ENCODE measurements around the gene AREL1.

Gene AREL1

DNA sequence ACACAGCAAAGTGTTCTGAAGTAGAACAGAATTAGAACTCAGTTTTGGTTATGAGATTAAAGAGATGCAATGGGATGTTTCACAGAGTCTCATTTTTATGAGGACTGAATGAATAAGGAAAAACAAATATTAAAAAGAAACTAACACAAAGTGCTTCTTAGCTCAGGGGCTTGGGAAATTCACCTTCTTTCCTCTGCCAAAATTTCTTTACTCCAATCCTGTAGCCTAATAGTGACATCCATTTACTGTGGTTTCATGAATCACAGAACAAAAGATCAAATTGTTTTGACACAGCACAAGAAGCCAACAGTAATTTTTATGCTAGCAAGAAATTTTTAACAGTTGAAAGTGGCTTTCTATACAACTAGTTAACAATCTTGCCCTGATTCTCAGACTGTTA lies 37.7 kb downstream of the AREL1 start:
- Histone ChIP-seq H3K36me3 (replicated peaks) (peaks cover 41% of the 10 kb centered on the region), H3K4me3 (ENCODE audit: low read depth, low read length) (no peak overlapping the region), H3K27ac (no peak overlapping the region), H3K27me3 (replicated peaks) (no peaks in the 10 kb centered on the region)
- TF ChIP-seq, protein P1, sequence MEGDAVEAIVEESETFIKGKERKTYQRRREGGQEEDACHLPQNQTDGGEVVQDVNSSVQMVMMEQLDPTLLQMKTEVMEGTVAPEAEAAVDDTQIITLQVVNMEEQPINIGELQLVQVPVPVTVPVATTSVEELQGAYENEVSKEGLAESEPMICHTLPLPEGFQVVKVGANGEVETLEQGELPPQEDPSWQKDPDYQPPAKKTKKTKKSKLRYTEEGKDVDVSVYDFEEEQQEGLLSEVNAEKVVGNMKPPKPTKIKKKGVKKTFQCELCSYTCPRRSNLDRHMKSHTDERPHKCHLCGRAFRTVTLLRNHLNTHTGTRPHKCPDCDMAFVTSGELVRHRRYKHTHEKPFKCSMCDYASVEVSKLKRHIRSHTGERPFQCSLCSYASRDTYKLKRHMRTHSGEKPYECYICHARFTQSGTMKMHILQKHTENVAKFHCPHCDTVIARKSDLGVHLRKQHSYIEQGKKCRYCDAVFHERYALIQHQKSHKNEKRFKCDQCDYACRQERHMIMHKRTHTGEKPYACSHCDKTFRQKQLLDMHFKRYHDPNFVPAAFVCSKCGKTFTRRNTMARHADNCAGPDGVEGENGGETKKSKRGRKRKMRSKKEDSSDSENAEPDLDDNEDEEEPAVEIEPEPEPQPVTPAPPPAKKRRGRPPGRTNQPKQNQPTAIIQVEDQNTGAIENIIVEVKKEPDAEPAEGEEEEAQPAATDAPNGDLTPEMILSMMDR (IDR thresholded peaks at IDR 0.05; ENCODE audit: low read depth, low read length, missing control alignments), result no peak
- no peak for DNase-seq
- in situ Hi-C loops (cut with HindIII; ENCODE audit: low pct_ligation_motif_present, low sequenced_read_pairs), result no loop called here

DNA sequence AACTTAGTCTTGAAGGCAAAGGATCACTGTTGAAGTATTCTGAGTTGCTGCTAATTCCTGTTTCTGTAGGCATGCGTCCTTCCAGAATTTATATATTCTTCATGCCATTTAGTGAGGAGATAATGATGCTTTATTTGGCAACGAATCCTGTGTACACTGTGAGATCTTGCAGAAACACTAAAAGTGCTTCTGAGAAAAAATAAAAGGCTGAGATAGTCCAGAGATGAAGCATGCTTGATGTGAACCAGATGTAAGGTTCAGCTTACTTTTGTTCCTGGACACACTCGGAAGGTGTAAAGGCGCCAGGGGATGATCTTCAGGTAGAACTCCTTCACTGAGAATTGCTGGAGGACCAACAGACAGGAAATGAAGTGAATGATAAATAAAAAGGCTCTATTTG lies 39.1 kb downstream of the AREL1 start:
- DNase-seq, result no peak
- Histone ChIP-seq H3K27ac (no peak overlapping the region), H3K4me3 (ENCODE audit: low read depth, low read length) (no peak overlapping the region), H3K36me3 (replicated peaks) (peaks cover 54% of the 10 kb centered on the region), H3K27me3 (replicated peaks) (no peaks in the 10 kb centered on the region)
- in situ Hi-C loops (cut with HindIII; ENCODE audit: low pct_ligation_motif_present, low sequenced_read_pairs), result no loop called here
- TF ChIP-seq, protein P1 (IDR thresholded peaks at IDR 0.05; ENCODE audit: low read depth, low read length, missing control alignments), result no peak

DNA sequence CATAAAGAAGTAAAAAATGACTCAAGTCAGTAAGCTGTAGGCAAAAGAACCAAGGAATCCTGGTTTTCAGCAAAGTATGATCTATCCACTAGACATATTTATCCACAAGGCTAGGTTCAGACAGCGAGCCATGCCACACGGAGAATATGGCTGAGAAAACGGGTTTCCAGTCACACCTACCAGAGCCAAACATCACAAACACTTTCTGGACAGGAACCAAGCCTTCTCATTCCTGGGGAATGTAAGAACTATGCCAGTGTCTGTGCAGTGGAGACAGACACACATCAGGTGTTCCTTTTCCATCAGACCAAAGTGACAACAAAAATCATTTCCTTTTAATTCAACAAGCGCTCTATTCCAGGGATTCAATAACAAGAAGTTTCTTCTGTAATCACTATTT lies 41.1 kb downstream of the AREL1 start:
- DNase-seq, result peak; percentile 65
- no peaks in the 10 kb centered on the region for H3K27me3 ChIP-seq (replicated peaks)
- H3K27ac ChIP-seq, result peak overlapping the region; percentile 3
- peaks cover 63% of the 10 kb centered on the region for H3K36me3 ChIP-seq (replicated peaks)
- in situ Hi-C loops (cut with HindIII; ENCODE audit: low pct_ligation_motif_present, low sequenced_read_pairs), result no loop called here
- H3K4me3 ChIP-seq (ENCODE audit: low read depth, low read length), result no peak overlapping the region
- TF ChIP-seq, protein P1 (IDR thresholded peaks at IDR 0.05; ENCODE audit: low read depth, low read length, missing control alignments), result no peak

DNA sequence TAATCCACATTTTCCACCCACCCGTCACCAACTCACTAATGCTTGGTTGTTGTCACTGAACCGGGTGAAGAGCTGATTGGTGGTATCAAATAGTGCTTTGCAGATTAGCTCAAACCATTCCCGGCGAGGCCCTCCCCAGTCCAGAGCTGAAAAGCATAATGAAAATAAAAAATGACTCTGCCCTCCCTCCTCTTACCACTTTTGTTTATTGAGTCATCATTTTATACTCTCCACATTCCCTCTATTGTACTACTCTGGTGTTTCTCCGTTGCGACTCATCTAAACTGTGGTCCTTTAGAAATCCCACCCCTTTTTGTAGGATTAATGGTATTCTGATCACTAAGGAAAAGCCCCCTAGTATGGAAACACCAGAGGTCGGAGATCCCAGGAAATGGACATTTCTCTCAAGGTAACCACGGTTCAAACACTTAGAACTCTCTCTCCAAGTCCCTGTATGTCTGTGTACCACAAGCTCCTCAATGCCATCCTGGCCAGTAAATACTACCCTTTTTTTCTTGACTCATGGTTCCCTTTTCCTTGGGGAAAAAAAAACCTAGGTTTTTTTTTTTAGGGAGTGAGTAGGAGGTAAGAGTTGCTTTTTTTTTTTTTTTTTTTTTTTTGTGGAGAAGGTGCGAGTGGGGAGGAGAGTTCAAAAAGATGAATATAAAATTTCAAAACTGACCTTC lies 42.0 kb downstream of the AREL1 start:
- TF ChIP-seq, protein P1 (IDR thresholded peaks at IDR 0.05; ENCODE audit: low read depth, low read length, missing control alignments), result no peak
- Histone ChIP-seq H3K27me3 (replicated peaks) (no peaks in the 10 kb centered on the region), H3K27ac (peak overlapping the region; percentile 15), H3K4me3 (ENCODE audit: low read depth, low read length) (no peak overlapping the region), H3K36me3 (replicated peaks) (peaks cover 61% of the 10 kb centered on the region)
- peak; percentile 33 for DNase-seq
- in situ Hi-C loops (cut with HindIII; ENCODE audit: low pct_ligation_motif_present, low sequenced_read_pairs), result no loop called here

DNA sequence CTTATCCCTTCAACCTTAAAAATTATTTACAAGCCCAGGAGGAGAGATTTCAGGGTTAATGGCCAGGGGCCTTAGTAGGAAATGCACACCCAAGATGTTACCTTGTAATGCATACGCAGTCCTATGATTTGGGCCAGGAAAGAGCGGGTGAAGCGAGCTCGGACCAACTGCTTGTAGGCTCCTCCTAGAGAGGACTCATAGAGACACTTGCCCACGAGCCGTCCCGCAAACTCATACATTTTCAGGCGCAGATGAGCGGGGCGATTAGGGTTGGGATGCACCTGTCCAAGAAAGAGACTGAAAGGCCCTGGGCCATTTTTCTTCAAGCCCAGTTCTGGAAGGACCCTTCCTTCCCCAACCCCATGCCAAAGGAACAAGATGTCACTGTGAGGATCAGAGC lies 43.0 kb downstream of the AREL1 start:
- Histone ChIP-seq H3K36me3 (replicated peaks) (peaks cover 57% of the 10 kb centered on the region), H3K27me3 (replicated peaks) (no peaks in the 10 kb centered on the region), H3K27ac (no peak overlapping the region), H3K4me3 (ENCODE audit: low read depth, low read length) (no peak overlapping the region)
- TF ChIP-seq, protein P1 (IDR thresholded peaks at IDR 0.05; ENCODE audit: low read depth, low read length, missing control alignments), result no peak
- in situ Hi-C loops (cut with HindIII; ENCODE audit: low pct_ligation_motif_present, low sequenced_read_pairs), result no loop called here
- no peak for DNase-seq

DNA sequence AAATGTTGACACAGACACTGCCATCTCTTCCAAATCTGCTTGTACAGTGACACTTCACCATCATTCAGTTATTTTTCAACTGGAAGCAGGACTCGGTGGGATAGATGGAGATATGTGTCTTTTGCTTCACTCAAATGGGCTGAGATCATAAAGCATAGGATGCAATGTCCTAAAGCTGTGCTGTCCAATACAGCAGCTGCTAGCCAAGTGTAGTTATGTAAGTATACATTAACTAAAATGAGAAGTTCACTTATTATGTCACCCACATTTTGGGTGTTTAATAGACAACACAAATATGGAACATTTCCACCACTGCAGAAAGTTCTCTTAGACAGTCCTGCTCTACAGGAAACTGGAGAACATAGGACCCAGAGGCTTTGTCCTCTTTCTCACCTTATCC lies 43.6 kb downstream of the AREL1 start:
- no peak overlapping the region for H3K27ac ChIP-seq
- in situ Hi-C loops (cut with HindIII; ENCODE audit: low pct_ligation_motif_present, low sequenced_read_pairs), result no loop called here
- DNase-seq, result no peak
- no peaks in the 10 kb centered on the region for H3K27me3 ChIP-seq (replicated peaks)
- no peak overlapping the region for H3K4me3 ChIP-seq (ENCODE audit: low read depth, low read length)
- TF ChIP-seq, protein P1 (IDR thresholded peaks at IDR 0.05; ENCODE audit: low read depth, low read length, missing control alignments), result no peak
- peaks cover 54% of the 10 kb centered on the region for H3K36me3 ChIP-seq (replicated peaks)

Measured in brain microvascular endothelial cell (primary cell).